H1 (cell line): ENCODE results near the gene SLC39A11. TPM values are rescaled to one million over a fixed set of nuclear protein-coding genes. Genes with fewer than 3 reads are reported as not detected.
A peak's percentile ranks its signal among the peaks of the same experiment; 100 is the strongest.

ENCODE experiments used
- CTCF ChIA-PET: fragments of 300-600 bp; sonication (Branson Sonifier 250); formaldehyde crosslinking; loops from one replicate; lab custom pipeline; 2021; ENCODE audit not compliant: partially characterized antibody; lab: Charles Lee
- POLR2A ChIA-PET: fragments of 300-600 bp; sonication (Branson Sonifier 250); formaldehyde crosslinking; loops from one replicate; lab custom pipeline; 2021; ENCODE audit warnings: inconsistent platforms; ENCODE audit not compliant: partially characterized antibody; lab: Charles Lee
- DNase-seq, 2 experiments: peaks; one replicate each; pipeline versions ENCODE4 v3.0.0 to v3.0.0-alpha.2; 2010 to 2022; ENCODE audit warnings: low spot score in 2 of 2, low read depth in 1 of 2, mixed read lengths in 1 of 2
- FAIRE-seq: peaks from 2 replicates; lab custom pipeline; 2011; peaks lifted over from hg19 to GRCh38; lab: Jason Lieb, UNC
- H2AFZ ChIP-seq: 2 replicates; pipeline ENCODE4 v1.8.1; 2012; ENCODE audit warnings: low read length, inconsistent platforms
- H2AK5ac ChIP-seq: 2 replicates; pipeline ENCODE4 v1.6.1; 2013; ENCODE audit warnings: low read depth, low read length
- H2BK120ac ChIP-seq: replicated peaks from 2 replicates; pipeline ENCODE3; 2013; ENCODE audit warnings: low read depth, low read length, inconsistent platforms
- H2BK12ac ChIP-seq: 2 replicates; pipeline ENCODE4 v1.6.1; 2013; ENCODE audit warnings: low read depth, low read length
- H2BK15ac ChIP-seq: 2 replicates; pipeline ENCODE4 v1.6.1; 2013; ENCODE audit warnings: low read length
- H2BK20ac ChIP-seq: 2 replicates; pipeline ENCODE4 v1.6.1; 2013; ENCODE audit warnings: low read length
- H2BK5ac ChIP-seq: 2 replicates; pipeline ENCODE4 v1.6.1; 2013; ENCODE audit warnings: low read depth, low read length
- H3K14ac ChIP-seq: 2 replicates; pipeline ENCODE4 v1.6.1; 2013; ENCODE audit warnings: inconsistent platforms; ENCODE audit not compliant: insufficient read length
- H3K18ac ChIP-seq: 2 replicates; pipeline ENCODE4 v1.6.1; 2013; ENCODE audit warnings: low read length; ENCODE audit errors: extremely low read depth
- H3K23ac ChIP-seq: 2 replicates; pipeline ENCODE4 v1.6.1; 2013; ENCODE audit warnings: inconsistent platforms; ENCODE audit not compliant: insufficient read length
- H3K23me2 ChIP-seq: 2 replicates; pipeline ENCODE4 v1.6.1; 2013; ENCODE audit warnings: low read depth, low read length
- H3K27ac ChIP-seq: 2 replicates; pipeline ENCODE4 v1.6.1; 2011; ENCODE audit warnings: low read depth, low read length, inconsistent platforms
- H3K27me3 ChIP-seq, 4 experiments: replicated peaks in 1 of 4; 1 replicate in 1 of 4; 2 replicates in 3 of 4; pipeline versions ENCODE4 v1.6.1 to v1.8.1; 2011 to 2013; ENCODE audit warnings: low read length in 3 of 4, mild to moderate bottlenecking in 3 of 4, inconsistent platforms in 2 of 4, mixed read lengths in 2 of 4, moderate library complexity in 1 of 4; ENCODE audit not compliant: control insufficient read depth in 3 of 4, insufficient read depth in 3 of 4; ENCODE audit errors: extremely low read depth in 1 of 4
- H3K36me3 ChIP-seq, 4 experiments: 2 replicates each; pipeline versions ENCODE4 v1.6.1 to v1.8.1; 2011 to 2013; ENCODE audit warnings: mild to moderate bottlenecking in 4 of 4, low read length in 3 of 4, moderate library complexity in 2 of 4, control low read depth in 1 of 4, inconsistent platforms in 1 of 4; ENCODE audit not compliant: insufficient read depth in 4 of 4, control insufficient read depth in 2 of 4
- H3K4ac ChIP-seq: replicated peaks from 2 replicates; pipeline ENCODE3; 2013; ENCODE audit warnings: low read length, low read depth, mixed read lengths, inconsistent platforms; ENCODE audit not compliant: insufficient read length
- H3K4me1 ChIP-seq, 4 experiments: replicated peaks in 1 of 4; 1 replicate in 1 of 4; 2 replicates in 3 of 4; pipeline versions ENCODE4 v1.6.1 to v1.8.1; 2011 to 2013; ENCODE audit warnings: low read length in 3 of 4, inconsistent platforms in 2 of 4, mixed read lengths in 1 of 4; ENCODE audit not compliant: insufficient read depth in 4 of 4, control insufficient read depth in 3 of 4
- H3K4me2 ChIP-seq, 2 experiments: 2 replicates each; pipeline versions ENCODE4 v1.6.1 to v1.8.1; 2011 to 2013; ENCODE audit warnings: low read depth in 2 of 2, low read length in 2 of 2, control low read depth in 1 of 2, inconsistent platforms in 1 of 2, mild to moderate bottlenecking in 1 of 2; ENCODE audit not compliant: insufficient read depth in 1 of 2
- H3K4me3 ChIP-seq, 4 experiments: fragments of 200-600, 300-600 bp in 1 of 4; sonication (generic), shearing (Covaris generic), sonication (Bioruptor Twin) in 1 of 4; 2 replicates each; pipeline versions ENCODE4 v1.5.1 to v1.8.1; 2011 to 2016; ENCODE audit warnings: low read length in 4 of 4, low read depth in 3 of 4, control low read depth in 2 of 4, inconsistent platforms in 2 of 4, mild to moderate bottlenecking in 2 of 4, mixed read lengths in 1 of 4, moderate library complexity in 1 of 4; ENCODE audit not compliant: insufficient read depth in 2 of 4; ENCODE audit errors: extremely low read depth in 1 of 4
- H3K56ac ChIP-seq: replicated peaks from 2 replicates; pipeline ENCODE3; 2013; ENCODE audit warnings: low read depth, mild to moderate bottlenecking, mixed read lengths, low read length, inconsistent platforms; ENCODE audit not compliant: insufficient read length
- H3K79me1 ChIP-seq: 2 replicates; pipeline ENCODE4 v1.6.1; 2013; ENCODE audit warnings: low read depth, low read length, control low read depth
- H3K79me2 ChIP-seq, 2 experiments: 2 replicates each; pipeline versions ENCODE4 v1.6.1 to v1.8.1; 2012 to 2013; ENCODE audit warnings: low read length in 2 of 2, mild to moderate bottlenecking in 2 of 2, inconsistent platforms in 1 of 2; ENCODE audit not compliant: insufficient read depth in 2 of 2, control insufficient read depth in 1 of 2
- H3K9ac ChIP-seq, 4 experiments: replicated peaks in 1 of 4; 1 replicate in 1 of 4; 2 replicates in 3 of 4; pipeline versions ENCODE4 v1.6.1 to v1.8.1; 2011 to 2013; ENCODE audit warnings: low read depth in 3 of 4, low read length in 3 of 4, control low read depth in 2 of 4, mild to moderate bottlenecking in 2 of 4, moderate library complexity in 2 of 4, inconsistent platforms in 1 of 4; ENCODE audit errors: extremely low read depth in 1 of 4
- H3K9me3 ChIP-seq, 2 experiments: 2 replicates each; pipeline versions ENCODE4 v1.6.1 to v1.8.1; 2012 to 2013; ENCODE audit warnings: mild to moderate bottlenecking in 2 of 2, moderate library complexity in 2 of 2, control low read depth in 1 of 2, inconsistent platforms in 1 of 2, low read depth in 1 of 2, low read length in 1 of 2, mixed read lengths in 1 of 2; ENCODE audit not compliant: insufficient read depth in 2 of 2
- H4K20me1 ChIP-seq, 2 experiments: replicated peaks in 1 of 2; 2 replicates each; pipeline versions ENCODE3 to v1.8.1; 2011 to 2013; ENCODE audit warnings: inconsistent platforms in 2 of 2, low read length in 2 of 2, mild to moderate bottlenecking in 1 of 2; ENCODE audit not compliant: insufficient read depth in 2 of 2, control insufficient read depth in 1 of 2
- H4K5ac ChIP-seq: 2 replicates; pipeline ENCODE4 v1.6.1; 2013; ENCODE audit warnings: low read length, low read depth, mixed read lengths, inconsistent platforms; ENCODE audit not compliant: insufficient read length
- H4K8ac ChIP-seq: 2 replicates; pipeline ENCODE4 v1.8.0; 2013; ENCODE audit warnings: mild to moderate bottlenecking, moderate library complexity, low read length, inconsistent platforms; ENCODE audit not compliant: insufficient read depth; ENCODE audit errors: extremely low read depth
- H4K91ac ChIP-seq: replicated peaks from 2 replicates; pipeline ENCODE3; 2013; ENCODE audit warnings: low read length, mixed read lengths, inconsistent platforms; ENCODE audit not compliant: insufficient read length
- EGR1 ChIP-seq: IDR thresholded peaks from 2 replicates; pipeline ENCODE4 v1.6.1; 2011; ENCODE audit warnings: low read depth, low read length, borderline replicate concordance
- GTF2F1 ChIP-seq: IDR thresholded peaks from 2 replicates; pipeline ENCODE4 v1.6.1; 2012; ENCODE audit warnings: low read depth, low read length, improper control_type of control experiment, borderline replicate concordance
- KDM1A ChIP-seq: fragments of 200-600, 300-600 bp; sonication (generic); IDR thresholded peaks from 2 replicates; pipeline ENCODE4 v1.7.1; 2016; ENCODE audit warnings: mild to moderate bottlenecking, low read length, borderline replicate concordance
- TAF1 ChIP-seq: IDR thresholded peaks from 2 replicates; pipeline ENCODE4 v1.6.1; 2011; ENCODE audit warnings: mild to moderate bottlenecking, low read depth, low read length
- TAF7 ChIP-seq: optimal IDR thresholded peaks from 2 replicates; pipeline ENCODE3; 2011; ENCODE audit warnings: low read depth, mild to moderate bottlenecking, inconsistent platforms, low read length, moderate library complexity, borderline replicate concordance
- WGBS, 2 experiments: shearing (Covaris generic) in 1 of 2; methylation state at CpG; one replicate each; pipeline versions ENCODE4 v1.1.6 to v1.1.7; 2013 to 2015; ENCODE audit warnings: low lambda C conversion rate in 2 of 2, mixed read lengths in 2 of 2, inconsistent platforms in 1 of 2, low coverage in 1 of 2, missing lambda C conversion rate in 1 of 2; ENCODE audit not compliant: insufficient replicate concordance in 2 of 2, insufficient coverage in 1 of 2, insufficient read length in 1 of 2; ENCODE audit errors: extremely low coverage in 1 of 2, missing lambda C conversion rate in 1 of 2; 5-methylcytosine and 5-hydroxymethylcytosine counted together
- polyA plus RNA-seq, 7 experiments: library from polyadenylated mRNA; depleted of rRNA in 3 of 7; stranded (reverse) in 5 of 7; unstranded in 2 of 7; fragments of >200 nt in 5 of 7; fragments of 200-250 nt in 2 of 7; gene quantifications; 1 replicate in 5 of 7; 2 replicates in 1 of 7; 4 replicates in 1 of 7; pipeline versions ENCODE4 v1.2.1 to v1.2.3, GENCODE V29; 2011 to 2013; ENCODE audit warnings: missing spikeins in 2 of 7, mixed read lengths in 2 of 7
- total RNA-seq: library from RNA; stranded (reverse); fragmentation: NEBNext Ultra II Directional; extraction: Animal tissue kit (Norgen Biotek cat#: 25700); gene quantifications from 2 replicates; pipeline ENCODE4 v1.2.1, GENCODE V29; 2021
- TF ChIP-seq, protein P1 (sequence below): IDR thresholded peaks from 2 replicates; pipeline ENCODE4 v1.6.1; 2012; ENCODE audit warnings: low read length, inconsistent platforms
- TF ChIP-seq, protein P2 (sequence below): IDR thresholded peaks from 2 replicates; pipeline ENCODE4 v1.6.1; 2011; ENCODE audit warnings: low read length, improper control_type of control experiment

SLC39A11 gene
- total and polyA plus RNA-seq, 2 of the 8 experiments (the other 6 are each of a cell fraction or from before 2014, with no cell fraction given): 12.2 to 19.6 TPM

DNA sequence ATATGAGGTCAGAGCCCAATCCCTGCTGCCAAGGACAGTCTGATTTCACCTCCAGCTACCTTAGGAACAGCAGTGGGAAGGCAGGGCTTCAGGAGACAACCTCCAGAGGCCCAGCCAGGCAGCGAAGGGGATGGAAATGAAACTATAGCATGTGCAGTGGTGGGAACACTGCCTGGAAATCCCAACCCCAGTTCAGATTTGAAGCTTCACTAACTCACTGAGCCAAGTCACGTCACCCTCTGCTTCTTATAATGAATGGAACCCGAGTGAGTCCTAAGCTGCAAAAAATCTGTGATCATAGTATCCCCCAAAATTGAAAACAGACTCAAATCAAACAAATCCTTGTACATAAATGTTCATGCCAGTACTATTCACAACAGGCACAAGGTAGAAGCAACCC is 36.0 kb upstream of the SLC39A11 start:
- no peaks in the 10 kb centered on the region for H3K36me3 ChIP-seq
- H3K56ac ChIP-seq: no peak overlapping the region
- no peak overlapping the region for H2BK20ac ChIP-seq
- H4K91ac ChIP-seq: no peak overlapping the region
- H2BK120ac ChIP-seq: peak overlapping the region; percentile 47
- no peak overlapping the region for H3K4ac ChIP-seq
- no peak overlapping the region for H3K27ac ChIP-seq
- H2AFZ ChIP-seq: no peak overlapping the region
- no peaks in the 10 kb centered on the region for H3K27me3 ChIP-seq
- H4K8ac ChIP-seq: no peak overlapping the region
- H3K79me2 ChIP-seq: no peaks in the 10 kb centered on the region
- H3K4me1 ChIP-seq: peaks cover 0 to 4% (median 3%) of the 10 kb centered on the region in 4 experiments; a peak in 2 of 7 replicates
- no peak overlapping the region for H3K9ac ChIP-seq
- H3K23ac ChIP-seq: no peak overlapping the region
- POLR2A ChIA-PET: interaction anchor here (1.2 kb wide), 1 partner anchor 12 kb away, joined by 3 read pairs; no protein-coding TSS in a partner anchor
- no peak overlapping the region for H3K18ac ChIP-seq
- H4K20me1 ChIP-seq: no peaks in the 10 kb centered on the region
- no peak overlapping the region for H2AK5ac ChIP-seq
- CTCF ChIA-PET: interaction anchor here (2.4 kb wide), 1 partner anchor 11 kb away, joined by 11 read pairs; no protein-coding TSS in a partner anchor
- H3K14ac ChIP-seq: no peak overlapping the region
- FAIRE-seq (no peak), DNase-seq (no peak)
- no peak overlapping the region for H3K4me2 ChIP-seq
- no peak overlapping the region for H2BK12ac ChIP-seq
- no peak overlapping the region for H4K5ac ChIP-seq
- no peaks in the 10 kb centered on the region for H3K79me1 ChIP-seq
- H3K23me2 ChIP-seq: no peaks in the 10 kb centered on the region
- H2BK15ac ChIP-seq: no peak overlapping the region
- TF ChIP-seq, protein P1, sequence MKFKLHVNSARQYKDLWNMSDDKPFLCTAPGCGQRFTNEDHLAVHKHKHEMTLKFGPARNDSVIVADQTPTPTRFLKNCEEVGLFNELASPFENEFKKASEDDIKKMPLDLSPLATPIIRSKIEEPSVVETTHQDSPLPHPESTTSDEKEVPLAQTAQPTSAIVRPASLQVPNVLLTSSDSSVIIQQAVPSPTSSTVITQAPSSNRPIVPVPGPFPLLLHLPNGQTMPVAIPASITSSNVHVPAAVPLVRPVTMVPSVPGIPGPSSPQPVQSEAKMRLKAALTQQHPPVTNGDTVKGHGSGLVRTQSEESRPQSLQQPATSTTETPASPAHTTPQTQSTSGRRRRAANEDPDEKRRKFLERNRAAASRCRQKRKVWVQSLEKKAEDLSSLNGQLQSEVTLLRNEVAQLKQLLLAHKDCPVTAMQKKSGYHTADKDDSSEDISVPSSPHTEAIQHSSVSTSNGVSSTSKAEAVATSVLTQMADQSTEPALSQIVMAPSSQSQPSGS: no peak
- TF ChIP-seq GTF2F1 (no peak), EGR1 (no peak), TAF1 (no peak), TAF7 (no peak), KDM1A (no peak)
- TF ChIP-seq, protein P2, sequence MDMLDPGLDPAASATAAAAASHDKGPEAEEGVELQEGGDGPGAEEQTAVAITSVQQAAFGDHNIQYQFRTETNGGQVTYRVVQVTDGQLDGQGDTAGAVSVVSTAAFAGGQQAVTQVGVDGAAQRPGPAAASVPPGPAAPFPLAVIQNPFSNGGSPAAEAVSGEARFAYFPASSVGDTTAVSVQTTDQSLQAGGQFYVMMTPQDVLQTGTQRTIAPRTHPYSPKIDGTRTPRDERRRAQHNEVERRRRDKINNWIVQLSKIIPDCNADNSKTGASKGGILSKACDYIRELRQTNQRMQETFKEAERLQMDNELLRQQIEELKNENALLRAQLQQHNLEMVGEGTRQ: no peak
- 89% methylated on average over 3 of the region's 3 CpGs; no CpG with 5 or more reads in 1 of the 2 experiments for WGBS, 2 experiments
- H3K9me3 ChIP-seq: no peaks in the 10 kb centered on the region
- H3K4me3 ChIP-seq: no peak overlapping the region
- no peak overlapping the region for H2BK5ac ChIP-seq
